SJSA1 (cell line): ENCODE results near the gene TXNDC8. TPM values are rescaled to one million over a fixed set of nuclear protein-coding genes. Genes with fewer than 3 reads are reported as not detected.
"Not testable (repeated sequence)": the region's sequence is repeated elsewhere in the genome, so short reads cannot be mapped to it uniquely, and the experiment has no call there.

ENCODE experiments used
- DNase-seq, 2 experiments: peaks; one replicate each; pipeline ENCODE4 v3.0.0-alpha.2; 2015 to 2020; ENCODE audit warnings: low spot score in 2 of 2, low read depth in 1 of 2
- H3K27ac ChIP-seq: fragments of 250-450 bp; sonication (Bioruptor Pico); 2 replicates; pipeline ENCODE4 v1.5.1; 2020; ENCODE audit warnings: mild to moderate bottlenecking, moderate library complexity
- H3K27me3 ChIP-seq: fragments of 250-450 bp; sonication (Bioruptor Pico); replicated peaks from 2 replicates; pipeline ENCODE4 v1.5.1; 2020; ENCODE audit warnings: mild to moderate bottlenecking, moderate library complexity
- H3K36me3 ChIP-seq: fragments of 250-450 bp; sonication (Bioruptor Pico); 2 replicates; pipeline ENCODE4 v1.5.1; 2020; ENCODE audit warnings: mild to moderate bottlenecking
- H3K4me1 ChIP-seq: fragments of 250-450 bp; sonication (Bioruptor Pico); replicated peaks from 2 replicates; pipeline ENCODE4 v1.6.1; 2021; ENCODE audit warnings: mild to moderate bottlenecking
- H3K4me3 ChIP-seq: fragments of 250-450 bp; sonication (Bioruptor Pico); 2 replicates; pipeline ENCODE4 v1.5.1; 2020; ENCODE audit warnings: mild to moderate bottlenecking
- H3K9me3 ChIP-seq: fragments of 250-450 bp; sonication (Bioruptor Pico); replicated peaks from 2 replicates; pipeline ENCODE4 v1.5.1; 2020; ENCODE audit warnings: mild to moderate bottlenecking
- total RNA-seq: library from RNA; depleted of rRNA; stranded (reverse); fragments of >200 nt; shearing (Covaris generic); gene quantifications from 2 replicates; pipeline ENCODE4 v1.2.3, GENCODE V29; 2014; rRNA removed

The TXNDC8 gene
- total RNA-seq, result not detected in 2 replicates

- Histone ChIP-seq H3K27me3 (no peaks in the 10 kb centered on the region), H3K9me3 (no peaks in the 10 kb centered on the region), H3K4me1 (no peaks in the 10 kb centered on the region), H3K4me3 (no peak within 1 kb of the TSS), H3K36me3 (no peaks in the 10 kb centered on the region), H3K27ac (no peak within 1 kb of the TSS)
- no peak for DNase-seq
Observed at GRCh38 chr9:110337727-110338126, at the start of gene TXNDC8. TSS of gene TXNDC8 (minus strand) at chr9:110337863.

GRCh38 chr9:110383491-110383890, 45.8 kb upstream of the TXNDC8 start:
- Histone ChIP-seq H3K36me3 (no peaks in the 10 kb centered on the region), H3K27ac (no peak overlapping the region), H3K4me3 (no peak overlapping the region), H3K4me1 (no peaks in the 10 kb centered on the region), H3K27me3 (no peaks in the 10 kb centered on the region; the same call in 1 of the 2 replicates), H3K9me3 (no peaks in the 10 kb centered on the region)
- DNase-seq, result no peak

- H3K27ac ChIP-seq, result no peak overlapping the region
- no peak for DNase-seq
- no peaks in the 10 kb centered on the region for H3K4me1 ChIP-seq
- no peak overlapping the region for H3K4me3 ChIP-seq
- H3K9me3 ChIP-seq, result no peaks in the 10 kb centered on the region
- no peaks in the 10 kb centered on the region; the same call in 1 of the 2 replicates for H3K27me3 ChIP-seq
- no peaks in the 10 kb centered on the region for H3K36me3 ChIP-seq
Observed at GRCh38 chr9:110382731-110383130, 45.1 kb upstream of the TXNDC8 start.

- H3K4me3 ChIP-seq, result no peak overlapping the region
- no peak for DNase-seq
- H3K27me3 ChIP-seq, result no peaks in the 10 kb centered on the region
- no peaks in the 10 kb centered on the region for H3K4me1 ChIP-seq
- no peaks in the 10 kb centered on the region for H3K36me3 ChIP-seq
- no peak overlapping the region for H3K27ac ChIP-seq
- no peaks in the 10 kb centered on the region for H3K9me3 ChIP-seq
Observed at GRCh38 chr9:110371411-110372007, 33.8 kb upstream of the TXNDC8 start.

GRCh38 chr9:110370315-110370714, 32.7 kb upstream of the TXNDC8 start:
- no peaks in the 10 kb centered on the region for H3K4me1 ChIP-seq
- no peak for DNase-seq
- H3K9me3 ChIP-seq, result no peaks in the 10 kb centered on the region
- H3K36me3 ChIP-seq, result no peaks in the 10 kb centered on the region
- H3K27me3 ChIP-seq, result no peaks in the 10 kb centered on the region
- H3K4me3 ChIP-seq, result no peak overlapping the region
- H3K27ac ChIP-seq, result no peak overlapping the region

- no peak overlapping the region for H3K4me3 ChIP-seq
- no peaks in the 10 kb centered on the region for H3K27me3 ChIP-seq
- DNase-seq, result no peak
- no peaks in the 10 kb centered on the region for H3K4me1 ChIP-seq
- H3K27ac ChIP-seq, result no peak overlapping the region
- no peaks in the 10 kb centered on the region for H3K9me3 ChIP-seq
- H3K36me3 ChIP-seq, result no peaks in the 10 kb centered on the region
Observed at GRCh38 chr9:110364451-110364850, 26.8 kb upstream of the TXNDC8 start.

- not testable (repeated sequence) for H3K4me3 ChIP-seq, H3K27ac ChIP-seq, DNase-seq, H3K27me3 ChIP-seq, H3K4me1 ChIP-seq, H3K9me3 ChIP-seq, H3K36me3 ChIP-seq
Observed at GRCh38 chr9:110358992-110359391, 21.3 kb upstream of the TXNDC8 start.

- no peak overlapping the region for H3K4me3 ChIP-seq
- H3K9me3 ChIP-seq, result no peaks in the 10 kb centered on the region
- H3K4me1 ChIP-seq, result no peaks in the 10 kb centered on the region
- H3K27me3 ChIP-seq, result no peaks in the 10 kb centered on the region
- H3K36me3 ChIP-seq, result no peaks in the 10 kb centered on the region
- H3K27ac ChIP-seq, result no peak overlapping the region
- DNase-seq, result no peak
Observed at GRCh38 chr9:110357505-110357904, 19.8 kb upstream of the TXNDC8 start.

- no peaks in the 10 kb centered on the region for H3K27me3 ChIP-seq
Observed at GRCh38 chr9:110356639-110357395, 19.2 kb upstream of the TXNDC8 start.

GRCh38 chr9:110355911-110356310, 18.2 kb upstream of the TXNDC8 start:
- Histone ChIP-seq H3K9me3 (no peaks in the 10 kb centered on the region), H3K36me3 (no peaks in the 10 kb centered on the region), H3K4me3 (no peak overlapping the region), H3K27ac (no peak overlapping the region), H3K4me1 (no peaks in the 10 kb centered on the region), H3K27me3 (no peaks in the 10 kb centered on the region)
- no peak for DNase-seq

More at GRCh38 chr9:110356639-110357395, 19.2 kb upstream of the TXNDC8 start:
- Histone ChIP-seq H3K9me3 (no peaks in the 10 kb centered on the region), H3K4me3 (no peak overlapping the region), H3K36me3 (no peaks in the 10 kb centered on the region), H3K4me1 (no peaks in the 10 kb centered on the region), H3K27ac (no peak overlapping the region)
- DNase-seq, result no peak

- H3K27me3 ChIP-seq, result no peaks in the 10 kb centered on the region
- no peaks in the 10 kb centered on the region for H3K4me1 ChIP-seq
- H3K27ac ChIP-seq, result no peak overlapping the region
- no peak for DNase-seq
- H3K9me3 ChIP-seq, result no peaks in the 10 kb centered on the region
- no peak overlapping the region for H3K4me3 ChIP-seq
- no peaks in the 10 kb centered on the region for H3K36me3 ChIP-seq
Observed at GRCh38 chr9:110351009-110351467, 13.4 kb upstream of the TXNDC8 start.

GRCh38 chr9:110346325-110346724, 8.7 kb upstream of the TXNDC8 start:
- DNase-seq, result no peak
- no peak overlapping the region for H3K27ac ChIP-seq
- H3K27me3 ChIP-seq, result 0 out of 2 replicates have a peak, but pooled peaks cover 4% of the 10 kb centered on the region
- no peaks in the 10 kb centered on the region for H3K36me3 ChIP-seq
- no peak overlapping the region for H3K4me3 ChIP-seq
- no peaks in the 10 kb centered on the region for H3K9me3 ChIP-seq
- no peaks in the 10 kb centered on the region for H3K4me1 ChIP-seq

- Histone ChIP-seq H3K27me3 (0 out of 2 replicates have a peak, but pooled peaks cover 4% of the 10 kb centered on the region), H3K36me3 (no peaks in the 10 kb centered on the region), H3K27ac (no peak overlapping the region), H3K9me3 (no peaks in the 10 kb centered on the region), H3K4me1 (no peaks in the 10 kb centered on the region), H3K4me3 (no peak overlapping the region)
- DNase-seq, result no peak
Observed at GRCh38 chr9:110344821-110345220, 7.2 kb upstream of the TXNDC8 start.

GRCh38 chr9:110343551-110343950, 5.9 kb upstream of the TXNDC8 start:
- H3K27ac ChIP-seq, result no peak overlapping the region

More at GRCh38 chr9:110343551-110343950, 5.9 kb upstream of the TXNDC8 start:
- H3K36me3 ChIP-seq, result no peaks in the 10 kb centered on the region
- DNase-seq, result no peak
- no peaks in the 10 kb centered on the region for H3K4me1 ChIP-seq
- H3K27me3 ChIP-seq, result 0 out of 2 replicates have a peak, but pooled peaks cover 4% of the 10 kb centered on the region
- no peaks in the 10 kb centered on the region for H3K9me3 ChIP-seq
- no peak overlapping the region for H3K4me3 ChIP-seq
